Fibroblast of skin of abdomen (primary cell): ENCODE data around the gene SLC25A46.
"Not testable (repeated sequence)": the region's sequence is repeated elsewhere in the genome, so short reads cannot be mapped to it uniquely, and the experiment has no call there.

Experiments
- DNase-seq: peaks from one replicate; pipeline ENCODE4 v3.0.0-alpha.2; 2013

SLC25A46 gene

GRCh38 chr5:110757118-110757729, 18.4 kb downstream of the SLC25A46 start:
- peak; percentile 43 for DNase-seq

GRCh38 chr5:110760158-110760557, 21.4 kb downstream of the SLC25A46 start:
- DNase-seq: no peak

- peak; percentile 65 for DNase-seq
These were observed 29.5 kb downstream of the SLC25A46 start for GRCh38 chr5:110768138-110768860.

GRCh38 chr5:110769000-110769681, 30.3 kb downstream of the SLC25A46 start:
- peak; percentile 85 for DNase-seq

GRCh38 chr5:110770286-110770685, 31.5 kb downstream of the SLC25A46 start:
- no peak for DNase-seq

- peak; percentile 13 for DNase-seq
These were observed 46.1 kb downstream of the SLC25A46 start for GRCh38 chr5:110784901-110785300.

- DNase-seq: peak; percentile 9
These were observed 46.5 kb downstream of the SLC25A46 start for GRCh38 chr5:110785356-110785755.

GRCh38 chr5:110788006-110788405, 49.2 kb downstream of the SLC25A46 start:
- not testable (repeated sequence) for DNase-seq

- DNase-seq: peak; percentile 30
These were observed 51.9 kb downstream of the SLC25A46 start for GRCh38 chr5:110790673-110791072.

GRCh38 chr5:110802998-110803397, 64.2 kb downstream of the SLC25A46 start:
- no peak for DNase-seq

GRCh38 chr5:110803467-110804326, 64.9 kb downstream of the SLC25A46 start:
- no peak for DNase-seq

- DNase-seq: no peak
These were observed 68.4 kb downstream of the SLC25A46 start for GRCh38 chr5:110807169-110807568.

GRCh38 chr5:110809006-110809405, 70.2 kb downstream of the SLC25A46 start:
- no peak for DNase-seq
